ENCODE data around the gene PELI3.

GRCh38 chr11:66510271-66510989, 43.7 kb downstream of the PELI3 start, which contains the start of gene BBS1:
- TF ChIP-seq CTCF (conservative IDR thresholded peaks at IDR 0.05; ENCODE audit: low read length) (no peak), EZH2phosphoT487 (IDR thresholded peaks at IDR 0.05; ENCODE audit: borderline replicate concordance, low read depth, low read length) (no peak)
